ENCODE measurements around the gene PHACTR1.

GRCh38 chr6:12801141-12801540 lies 84.6 kb downstream of the PHACTR1 start:
- no peak for TF ChIP-seq TAF1 (IDR thresholded peaks at IDR 0.05; ENCODE audit: low read depth, low read length)
- TF ChIP-seq POLR2A (IDR thresholded peaks at IDR 0.05; ENCODE audit: low read depth, low read length) = no peak
- no peak for TF ChIP-seq SPI1 (IDR thresholded peaks at IDR 0.05; ENCODE audit: low read depth, low read length)
- TF ChIP-seq POLR2AphosphoS5 (IDR thresholded peaks at IDR 0.05; ENCODE audit: low read depth, low read length) = no peak
- no peak for TF ChIP-seq PAX5 (IDR thresholded peaks at IDR 0.05; ENCODE audit: insufficient read depth, low read length, severe bottlenecking)

Measured in GM12891 (cell line).